ENCODE results near the gene PLP1. TPM values are rescaled to one million over a fixed set of nuclear protein-coding genes. Genes with fewer than 3 reads are reported as not detected.

PLP1 gene
- total and polyA plus RNA-seq, 2 of the 8 experiments (the other 6 are each of a cell fraction or from before 2014, with no cell fraction given), result 49.2 to 218 TPM

DNA sequence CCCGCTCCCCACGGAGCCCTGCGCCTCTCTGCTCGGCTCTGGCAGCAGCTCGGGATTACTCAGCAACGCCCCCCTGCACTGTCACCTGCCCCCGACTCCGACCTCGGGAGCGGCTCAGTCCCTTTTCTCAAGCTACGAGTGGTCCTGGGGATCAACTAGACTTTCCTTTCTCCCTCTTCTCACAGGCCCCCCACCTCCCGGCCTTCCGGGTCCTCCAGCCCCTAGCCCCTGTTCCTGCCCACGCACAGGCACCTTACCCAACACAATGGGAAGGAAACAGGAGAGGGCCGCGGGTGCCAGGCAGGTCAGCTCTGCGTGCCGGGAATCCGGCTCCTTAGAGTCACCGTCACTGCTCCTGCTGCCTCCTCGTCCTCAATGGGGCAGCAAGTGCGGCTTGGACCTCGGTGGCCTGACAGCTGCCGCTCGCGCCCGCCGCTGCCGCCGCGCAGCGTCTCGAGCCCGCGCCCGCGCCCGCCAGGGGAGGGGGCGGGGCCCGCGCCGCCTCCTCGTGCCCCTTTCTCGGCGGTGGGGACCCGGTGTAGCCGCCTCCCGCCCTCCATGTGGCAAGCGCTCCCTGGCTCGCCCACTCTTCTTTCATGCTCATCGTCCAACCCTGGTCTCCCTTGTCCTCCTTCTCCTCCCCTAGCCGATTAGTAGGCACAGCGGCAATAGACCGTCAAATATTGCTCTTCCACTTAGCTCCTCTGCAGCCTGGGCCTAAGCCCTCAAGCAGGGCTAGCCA lies 55.3 kb downstream of the PLP1 start, which contains the start of gene RAB9B:
Gene RAB9B (minus strand): TSS at position 455 of the 742 bp plus-strand sequence. CDS start 6,473 bp downstream, outside the sequence.
- Histone ChIP-seq H3K79me1 (ENCODE audit: low read depth, low read length) (no peaks in the 10 kb centered on the region), H3K18ac (ENCODE audit: extremely low read depth, low read length) (no peak within 1 kb of the TSS), H3K4me3 (ENCODE audit: extremely low read depth in 1 of 4, insufficient read depth in 2 of 4, low read depth in 3 of 4, low read length in 4 of 4) (peak within 1 kb of the TSS; percentile 54 to 80 (median 62)), H2BK120ac (replicated peaks; ENCODE audit: low read depth, low read length) (no peak within 1 kb of the TSS), H4K8ac (ENCODE audit: extremely low read depth, insufficient read depth, low read length) (no peak within 1 kb of the TSS; the same call in 1 of the 2 replicates), H3K14ac (ENCODE audit: insufficient read length) (no peak within 1 kb of the TSS), H3K36me3 (ENCODE audit: control insufficient read depth in 2 of 4, insufficient read depth in 4 of 4, low read length in 3 of 4) (no peaks in the 10 kb centered on the region), H3K27ac (ENCODE audit: low read depth, low read length) (no peak within 1 kb of the TSS), H3K79me2 (ENCODE audit: control insufficient read depth in 1 of 2, insufficient read depth in 2 of 2, low read length in 2 of 2) (no peaks in the 10 kb centered on the region), H3K23ac (ENCODE audit: insufficient read length) (no peak within 1 kb of the TSS), H2AFZ (ENCODE audit: low read length) (peak within 1 kb of the TSS; percentile 88), H4K20me1 (replicated peaks in 1 of 2; ENCODE audit: control insufficient read depth in 1 of 2, insufficient read depth in 2 of 2, low read length in 2 of 2) (no peaks in the 10 kb centered on the region), H3K4me1 (replicated peaks in 1 of 4; ENCODE audit: control insufficient read depth in 3 of 4, insufficient read depth in 4 of 4, low read length in 3 of 4) (no peaks in the 10 kb centered on the region), H3K56ac (replicated peaks; ENCODE audit: insufficient read length, low read depth, low read length) (no peak within 1 kb of the TSS), H4K91ac (replicated peaks; ENCODE audit: insufficient read length, low read length) (no peak within 1 kb of the TSS), H2BK5ac (ENCODE audit: low read depth, low read length) (no peak within 1 kb of the TSS), H2AK5ac (ENCODE audit: low read depth, low read length) (no peak within 1 kb of the TSS), H4K5ac (ENCODE audit: insufficient read length, low read depth, low read length) (no peak within 1 kb of the TSS), H2BK15ac (ENCODE audit: low read length) (no peak within 1 kb of the TSS), H3K4ac (replicated peaks; ENCODE audit: insufficient read length, low read depth, low read length) (no peak within 1 kb of the TSS), H2BK20ac (ENCODE audit: low read length) (no peak within 1 kb of the TSS), H3K9me3 (ENCODE audit: insufficient read depth in 2 of 2, low read depth in 1 of 2, low read length in 1 of 2) (no peaks in the 10 kb centered on the region), H2BK12ac (ENCODE audit: low read depth, low read length) (no peak within 1 kb of the TSS), H3K4me2 (ENCODE audit: insufficient read depth in 1 of 2, low read depth in 2 of 2, low read length in 2 of 2) (peak within 1 kb of the TSS; percentile 82 to 91), H3K27me3 (replicated peaks in 1 of 4; ENCODE audit: control insufficient read depth in 3 of 4, extremely low read depth in 1 of 4, insufficient read depth in 3 of 4, low read length in 3 of 4) (peaks cover 0 to 5% (median 0%) of the 10 kb centered on the region in 4 experiments; a peak in 3 of 7 replicates), H3K9ac (replicated peaks in 1 of 4; ENCODE audit: extremely low read depth in 1 of 4, low read depth in 3 of 4, low read length in 3 of 4) (no peak within 1 kb of the TSS), H3K23me2 (ENCODE audit: low read depth, low read length) (peaks cover 6% of the 10 kb centered on the region; the same call in 1 of the 2 replicates)
- POLR2A ChIA-PET (ENCODE audit: partially characterized antibody), result interaction anchor here (0.6 to 1.4 kb wide), 2 partner anchors 76 to 146 kb away, joined by 3 to 4 read pairs; partner anchors contain the start of gene MORF4L2
- no peak for FAIRE-seq
- 2% methylated on average over 26 of the region's 54 CpGs; no CpG with 5 or more reads in 1 of the 2 experiments for WGBS, 2 experiments (ENCODE audit: extremely low coverage in 1 of 2, insufficient coverage in 1 of 2, insufficient read length in 1 of 2, insufficient replicate concordance in 2 of 2, low coverage in 1 of 2, low lambda C conversion rate in 2 of 2, missing lambda C conversion rate in 1 of 2)
- peak in 1 of 2 experiments; percentile 62 for DNase-seq (ENCODE audit: low read depth in 1 of 2, low spot score in 2 of 2)
- CTCF ChIA-PET (ENCODE audit: partially characterized antibody), result interaction anchor here (0.6 to 1.8 kb wide), 5 partner anchors 9 to 142 kb away, joined by 3 to 4 read pairs (median 4); no protein-coding TSS in a partner anchor
- no peak for TF ChIP-seq ZNF274 (IDR thresholded peaks at IDR 0.05; ENCODE audit: borderline replicate concordance, extremely low read depth, low read length)
- peak in 1 of 2 experiments; percentile 78; a peak in 1 of 4 replicates for TF ChIP-seq SIN3A (conservative IDR thresholded peaks at IDR 0.05 in 1 of 2, IDR thresholded peaks at IDR 0.05 in 1 of 2; ENCODE audit: low read depth in 1 of 2, low read length in 2 of 2)
- no peak for TF ChIP-seq YY1 (IDR thresholded peaks at IDR 0.05; ENCODE audit: low read depth, low read length)
- no peak for TF ChIP-seq BRCA1 (IDR thresholded peaks at IDR 0.05; ENCODE audit: low read depth, low read length)
- no peak for TF ChIP-seq EZH2 (IDR thresholded peaks at IDR 0.05; ENCODE audit: low read depth, low read length, severe bottlenecking)
- TF ChIP-seq CBX8 (IDR thresholded peaks at IDR 0.05; ENCODE audit: borderline replicate concordance, low read depth, low read length), result no peak
- TF ChIP-seq, protein P1, sequence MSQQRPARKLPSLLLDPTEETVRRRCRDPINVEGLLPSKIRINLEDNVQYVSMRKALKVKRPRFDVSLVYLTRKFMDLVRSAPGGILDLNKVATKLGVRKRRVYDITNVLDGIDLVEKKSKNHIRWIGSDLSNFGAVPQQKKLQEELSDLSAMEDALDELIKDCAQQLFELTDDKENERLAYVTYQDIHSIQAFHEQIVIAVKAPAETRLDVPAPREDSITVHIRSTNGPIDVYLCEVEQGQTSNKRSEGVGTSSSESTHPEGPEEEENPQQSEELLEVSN (IDR thresholded peaks at IDR 0.05), result 0 out of 2 replicates have a peak, but pooled peaks have one; percentile 31
- TF ChIP-seq SIRT6 (IDR thresholded peaks at IDR 0.05; ENCODE audit: low read length), result no peak
- TF ChIP-seq SAP30 (IDR thresholded peaks at IDR 0.05; ENCODE audit: insufficient read depth, insufficient replicate concordance, low read length), result peak; percentile 77
- peak; percentile 26 for TF ChIP-seq KDM4A (IDR thresholded peaks at IDR 0.05; ENCODE audit: low read depth, low read length, severe bottlenecking)
- TF ChIP-seq POLR2A (IDR thresholded peaks at IDR 0.05; ENCODE audit: control extremely low read depth in 1 of 2, low read depth in 2 of 2, low read length in 2 of 2), result no peak
